ENCODE results near the gene UBR1. TPM values are rescaled to one million over a fixed set of nuclear protein-coding genes. Genes with fewer than 3 reads are reported as not detected.

The UBR1 gene
- total RNA-seq, 3 donors from 2014 or later: 20.3 to 37.0 (median 26.8) TPM

DNA sequence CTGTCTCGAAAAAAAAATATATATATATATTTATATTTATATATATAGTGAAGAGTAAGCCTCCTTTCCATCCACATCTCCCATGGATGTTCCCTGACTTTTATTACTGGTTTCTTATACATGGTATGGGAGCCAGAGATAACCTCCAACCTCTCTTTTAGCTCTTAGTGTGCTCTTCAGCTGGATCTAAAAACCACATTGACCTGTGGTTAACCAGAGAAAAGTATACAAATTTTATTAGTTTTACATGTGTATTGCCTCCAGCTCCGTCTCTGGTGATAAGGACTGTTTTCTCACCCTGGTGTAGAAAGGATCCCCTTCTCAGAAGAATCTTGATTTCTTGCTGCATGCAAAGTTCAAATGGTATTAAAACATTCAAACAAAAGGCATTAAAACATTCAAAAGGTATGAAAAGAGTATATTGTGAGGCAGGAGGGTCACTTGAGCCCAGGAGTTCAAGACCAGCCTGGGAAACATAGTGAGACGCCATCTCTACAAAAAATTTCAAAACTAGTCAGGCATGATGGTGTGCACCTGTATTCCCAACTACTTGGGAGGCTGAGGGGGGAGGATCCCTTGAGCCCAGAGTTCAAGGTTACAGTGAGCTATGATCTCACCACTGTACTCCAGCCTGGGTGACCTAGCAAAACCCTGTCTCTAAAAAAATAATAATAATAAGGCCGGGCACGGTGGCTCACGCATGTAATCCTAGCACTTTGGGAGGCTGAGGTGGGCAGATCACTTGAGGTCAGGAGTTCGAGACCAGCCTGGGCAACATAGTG lies 171.8 kb downstream of the UBR1 start:
- intact Hi-C loops (cut with DNase I, micrococcal nuclease): no loop called here

DNA sequence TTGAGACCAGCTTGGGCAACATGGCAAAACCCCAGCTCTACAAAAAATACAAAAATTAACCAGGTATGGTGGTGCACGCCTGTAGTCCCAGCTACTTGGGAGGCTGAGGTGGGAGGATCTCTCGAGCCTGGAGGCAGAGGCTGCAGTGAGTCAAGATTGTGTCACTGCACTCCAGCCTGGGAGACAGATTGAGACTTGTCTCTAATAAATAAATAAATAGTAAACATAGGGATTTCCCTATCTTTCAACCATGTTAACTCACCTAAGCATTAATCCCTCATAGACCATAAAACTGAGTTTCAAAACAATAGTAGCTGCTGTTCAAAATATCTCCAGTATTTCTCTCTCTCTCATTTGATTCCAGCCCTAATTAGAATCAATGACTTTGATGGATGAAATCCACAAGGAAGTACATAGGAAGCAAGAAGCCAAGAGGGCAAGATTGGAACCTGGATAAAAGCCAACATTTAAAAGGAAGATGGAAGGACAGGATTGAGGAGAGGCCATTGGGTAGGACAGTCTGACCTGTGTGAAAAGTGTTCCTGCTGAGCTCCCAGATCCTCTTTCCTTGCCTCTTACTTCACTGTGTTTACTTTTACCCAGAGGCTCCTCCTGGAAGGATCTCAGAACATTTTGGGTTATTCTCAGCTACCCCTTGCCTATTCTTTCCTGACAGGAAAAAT lies 172.9 kb downstream of the UBR1 start:
- ATAC-seq (no peak), DNase-seq (no peak)
- H3K36me3 ChIP-seq (ENCODE audit: low read depth): no peaks in the 10 kb centered on the region
- H3K4me1 ChIP-seq (ENCODE audit: low read depth): no peaks in the 10 kb centered on the region
- intact Hi-C loops (cut with DNase I, micrococcal nuclease): no loop called here
- TF ChIP-seq, protein P1, sequence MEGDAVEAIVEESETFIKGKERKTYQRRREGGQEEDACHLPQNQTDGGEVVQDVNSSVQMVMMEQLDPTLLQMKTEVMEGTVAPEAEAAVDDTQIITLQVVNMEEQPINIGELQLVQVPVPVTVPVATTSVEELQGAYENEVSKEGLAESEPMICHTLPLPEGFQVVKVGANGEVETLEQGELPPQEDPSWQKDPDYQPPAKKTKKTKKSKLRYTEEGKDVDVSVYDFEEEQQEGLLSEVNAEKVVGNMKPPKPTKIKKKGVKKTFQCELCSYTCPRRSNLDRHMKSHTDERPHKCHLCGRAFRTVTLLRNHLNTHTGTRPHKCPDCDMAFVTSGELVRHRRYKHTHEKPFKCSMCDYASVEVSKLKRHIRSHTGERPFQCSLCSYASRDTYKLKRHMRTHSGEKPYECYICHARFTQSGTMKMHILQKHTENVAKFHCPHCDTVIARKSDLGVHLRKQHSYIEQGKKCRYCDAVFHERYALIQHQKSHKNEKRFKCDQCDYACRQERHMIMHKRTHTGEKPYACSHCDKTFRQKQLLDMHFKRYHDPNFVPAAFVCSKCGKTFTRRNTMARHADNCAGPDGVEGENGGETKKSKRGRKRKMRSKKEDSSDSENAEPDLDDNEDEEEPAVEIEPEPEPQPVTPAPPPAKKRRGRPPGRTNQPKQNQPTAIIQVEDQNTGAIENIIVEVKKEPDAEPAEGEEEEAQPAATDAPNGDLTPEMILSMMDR (IDR thresholded peaks at IDR 0.05): no peak
- no peaks in the 10 kb centered on the region for H3K9me3 ChIP-seq
- no peak overlapping the region for H3K4me3 ChIP-seq

More for the DNA sequence above, 171.8 kb downstream of the UBR1 start:
- Histone ChIP-seq H3K4me1 (ENCODE audit: low read depth) (no peaks in the 10 kb centered on the region), H3K9me3 (no peaks in the 10 kb centered on the region), H3K36me3 (ENCODE audit: low read depth) (no peaks in the 10 kb centered on the region), H3K4me3 (no peak overlapping the region)
- TF ChIP-seq, protein P1 (IDR thresholded peaks at IDR 0.05): no peak
- no peak for ATAC-seq
- DNase-seq: no peak

DNA sequence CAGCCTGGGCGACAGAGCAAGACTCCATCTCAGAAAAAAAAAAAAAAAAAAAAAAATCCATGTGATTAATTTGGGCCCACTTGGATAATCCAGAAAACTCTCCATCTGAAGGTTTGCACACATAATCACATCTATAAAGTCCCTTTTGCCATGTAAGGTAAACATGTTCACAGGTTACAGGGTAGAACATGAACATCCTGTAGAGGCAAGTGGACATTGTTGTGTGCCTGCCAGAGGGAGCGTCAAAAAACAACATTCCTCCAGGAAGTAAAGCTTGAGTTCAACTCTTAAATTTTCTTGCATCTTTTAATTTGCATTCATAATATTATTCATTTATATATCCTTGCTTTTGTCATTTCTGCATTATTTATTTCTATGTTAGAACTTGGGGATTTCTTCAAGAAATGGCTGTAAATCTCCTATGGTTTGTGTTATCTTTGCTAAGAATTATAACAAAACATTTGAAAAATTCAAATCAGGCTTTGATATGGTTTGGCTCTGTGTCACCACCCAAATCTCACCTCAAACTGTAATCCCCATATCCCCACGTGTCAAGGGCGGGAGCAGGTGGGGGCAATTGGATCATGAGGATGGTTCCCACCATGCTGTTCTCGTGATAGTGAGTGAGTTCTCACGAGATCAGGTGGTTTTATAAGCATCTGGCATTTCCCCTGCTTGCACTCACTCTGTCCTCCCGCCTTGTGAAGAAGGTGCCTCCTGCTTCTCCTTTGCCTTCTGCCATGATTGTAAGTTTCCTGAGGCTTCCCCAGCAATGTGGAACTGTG lies 173.9 kb downstream of the UBR1 start:
- H3K4me1 ChIP-seq (ENCODE audit: low read depth): no peaks in the 10 kb centered on the region
- no peak for ATAC-seq
- TF ChIP-seq, protein P1 (IDR thresholded peaks at IDR 0.05): no peak
- intact Hi-C loops (cut with DNase I, micrococcal nuclease): no loop called here
- H3K9me3 ChIP-seq: no peaks in the 10 kb centered on the region
- H3K36me3 ChIP-seq (ENCODE audit: low read depth): no peaks in the 10 kb centered on the region
- H3K4me3 ChIP-seq: no peak overlapping the region
- DNase-seq: no peak

DNA sequence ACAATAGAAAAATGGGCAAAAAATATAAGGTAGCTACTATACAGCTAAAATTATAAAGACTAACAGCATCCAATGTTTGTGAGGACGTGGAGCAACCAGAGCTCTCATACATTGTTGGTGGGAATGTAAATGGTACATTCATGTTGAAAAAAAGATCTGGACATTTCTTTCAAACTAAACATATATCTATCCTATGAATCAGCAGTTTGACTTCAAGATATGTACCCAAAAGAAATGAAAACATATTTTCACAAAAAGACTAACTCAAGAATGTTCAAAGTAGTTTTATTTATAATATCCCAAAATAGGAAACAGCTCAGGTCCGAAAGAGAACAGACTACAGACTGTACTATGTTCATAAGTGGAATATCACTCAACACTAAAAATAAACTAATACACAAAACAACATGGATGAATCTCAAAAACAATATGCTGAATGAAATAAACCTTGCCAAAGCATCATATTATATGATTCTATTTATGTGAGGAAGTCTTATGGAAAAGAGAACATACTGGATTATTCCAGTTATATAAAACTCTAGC lies 176.5 kb downstream of the UBR1 start:
- TF ChIP-seq, protein P1 (IDR thresholded peaks at IDR 0.05): no peak
- ATAC-seq (no peak), DNase-seq (no peak)
- no peaks in the 10 kb centered on the region for H3K9me3 ChIP-seq
- no peaks in the 10 kb centered on the region for H3K4me1 ChIP-seq (ENCODE audit: low read depth)
- H3K36me3 ChIP-seq (ENCODE audit: low read depth): no peaks in the 10 kb centered on the region
- intact Hi-C loops (cut with DNase I, micrococcal nuclease): loop anchor here (10.0 kb wide), 1 partner anchor 225 kb away; no protein-coding TSS in a partner anchor
- no peak overlapping the region for H3K4me3 ChIP-seq

DNA sequence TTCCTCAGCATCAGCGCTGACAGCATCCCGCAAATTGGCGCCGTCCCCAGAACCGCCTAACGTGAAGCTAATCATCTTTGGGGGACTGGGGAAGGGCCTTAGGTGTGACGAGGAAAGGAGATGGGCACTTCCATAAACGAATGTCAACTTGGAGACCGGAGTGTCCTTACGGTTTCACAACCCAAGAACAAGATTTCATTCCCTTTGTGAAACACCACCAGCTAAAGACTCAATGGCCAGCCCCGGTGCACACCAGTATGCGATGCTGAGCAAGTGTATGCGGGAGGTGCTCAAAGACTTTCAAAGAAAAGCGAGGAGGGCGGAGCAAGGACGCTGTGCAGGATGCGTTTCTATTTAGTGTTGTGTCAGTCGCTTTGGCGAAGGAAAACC lies 184.5 kb downstream of the UBR1 start:
- TF ChIP-seq, protein P1 (IDR thresholded peaks at IDR 0.05): no peak
- H3K9me3 ChIP-seq: no peaks in the 10 kb centered on the region
- peak; percentile 50 to 62 (median 59) for DNase-seq
- ATAC-seq: peak; percentile 31
- H3K36me3 ChIP-seq (ENCODE audit: low read depth): no peaks in the 10 kb centered on the region
- no peaks in the 10 kb centered on the region for H3K4me1 ChIP-seq (ENCODE audit: low read depth)
- intact Hi-C loops (cut with DNase I, micrococcal nuclease): loop anchor here (10.0 kb wide), 1 partner anchor 217 kb away; no protein-coding TSS in a partner anchor
- peak overlapping the region; percentile 98 for H3K4me3 ChIP-seq

Measured in mucosa of descending colon (tissue), 3 donors.